Fibroblast of lung (primary cell): Measurements from ENCODE around the gene TOR1AIP2.

Experiments used
- EZH2 ChIP-seq: IDR thresholded peaks from 2 replicates; pipeline ENCODE4 v1.5.1; 2012; ENCODE audit warnings: low read length, control low read depth, mild to moderate bottlenecking; ENCODE audit errors: missing control alignments
- TF ChIP-seq, protein P1 (sequence below), 2 donors: IDR thresholded peaks in 1 of 2; conservative IDR thresholded peaks in 1 of 2; 1 replicate in 1 of 2; 2 replicates in 1 of 2; pipeline ENCODE4 v1.5.1; 2011 to 2012; ENCODE audit warnings: low read length in 2 of 2, control low read depth in 1 of 2, inconsistent platforms in 1 of 2, low read depth in 1 of 2, mild to moderate bottlenecking in 1 of 2

DNA sequence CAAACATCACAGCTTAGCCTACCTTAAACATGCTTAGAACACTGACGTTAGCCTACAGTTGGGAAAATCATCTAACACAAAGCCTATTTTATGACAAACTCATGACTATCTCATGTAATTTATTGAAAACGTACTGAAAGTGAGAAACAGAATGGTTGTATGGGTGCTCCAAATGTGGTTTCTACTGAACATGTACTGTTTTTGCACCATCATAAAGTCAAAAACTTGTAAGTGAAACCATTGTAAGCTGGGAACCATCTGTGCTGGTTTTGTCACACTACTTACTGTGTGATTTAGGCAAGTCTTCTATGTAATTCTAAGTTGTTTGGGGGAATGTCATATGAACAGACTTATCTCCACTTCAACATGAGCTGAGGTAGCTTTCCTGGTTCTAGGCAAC lies 55.5 kb downstream of the TOR1AIP2 start:
- TF ChIP-seq, protein P1, sequence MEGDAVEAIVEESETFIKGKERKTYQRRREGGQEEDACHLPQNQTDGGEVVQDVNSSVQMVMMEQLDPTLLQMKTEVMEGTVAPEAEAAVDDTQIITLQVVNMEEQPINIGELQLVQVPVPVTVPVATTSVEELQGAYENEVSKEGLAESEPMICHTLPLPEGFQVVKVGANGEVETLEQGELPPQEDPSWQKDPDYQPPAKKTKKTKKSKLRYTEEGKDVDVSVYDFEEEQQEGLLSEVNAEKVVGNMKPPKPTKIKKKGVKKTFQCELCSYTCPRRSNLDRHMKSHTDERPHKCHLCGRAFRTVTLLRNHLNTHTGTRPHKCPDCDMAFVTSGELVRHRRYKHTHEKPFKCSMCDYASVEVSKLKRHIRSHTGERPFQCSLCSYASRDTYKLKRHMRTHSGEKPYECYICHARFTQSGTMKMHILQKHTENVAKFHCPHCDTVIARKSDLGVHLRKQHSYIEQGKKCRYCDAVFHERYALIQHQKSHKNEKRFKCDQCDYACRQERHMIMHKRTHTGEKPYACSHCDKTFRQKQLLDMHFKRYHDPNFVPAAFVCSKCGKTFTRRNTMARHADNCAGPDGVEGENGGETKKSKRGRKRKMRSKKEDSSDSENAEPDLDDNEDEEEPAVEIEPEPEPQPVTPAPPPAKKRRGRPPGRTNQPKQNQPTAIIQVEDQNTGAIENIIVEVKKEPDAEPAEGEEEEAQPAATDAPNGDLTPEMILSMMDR (conservative IDR thresholded peaks at IDR 0.05 in 1 of 2, IDR thresholded peaks at IDR 0.05 in 1 of 2; ENCODE audit: low read depth in 1 of 2, low read length in 2 of 2): no peak
- TF ChIP-seq EZH2: no peak
